ENCODE results near the gene AMBP. TPM values are rescaled to one million over a fixed set of nuclear protein-coding genes. Genes with fewer than 3 reads are reported as not detected.

The AMBP gene
- total RNA-seq (2022; extraction: Qiagen RNA extraction) = 6.3 to 8.7 TPM (median 7.8 TPM) in 5 replicates

GRCh38 chr9:114078021-114078780, at the start of gene AMBP:
AMBP (minus strand) TSS chr9:114078300; CDS start chr9:114078209, 91 bp downstream.

GRCh38 chr9:114098936-114099668, 21.0 kb upstream of the AMBP start, which contains the start of gene KIF12:
KIF12 (minus strand) TSS chr9:114099292; CDS start chr9:114099276, 16 bp downstream.

Other genes with a start within 250 kb of the AMBP start
- 7.4 to 11.9 TPM (median 9.7 TPM) in 5 replicates for gene ZNF618, start 202.0 kb downstream of the AMBP start, total RNA-seq (2022; extraction: Qiagen RNA extraction)
- gene KIF12, start 21.0 kb upstream of the AMBP start, total RNA-seq (2022; extraction: Qiagen RNA extraction) = 1.3 to 2.2 TPM (median 1.8 TPM) in 5 replicates
- 8.2 to 9.9 TPM (median 8.2 TPM) in 5 replicates for gene COL27A1, start 77.2 kb upstream of the AMBP start, total RNA-seq (2022; extraction: Qiagen RNA extraction)
- gene ORM1, start 244.8 kb upstream of the AMBP start, total RNA-seq (2022; extraction: Qiagen RNA extraction) = 0.16 TPM in 1 of 5 replicates, not detected in the others

Measured in A549 treated with Hydrocortisone at 1 μM for 4 hours (cell line).